HCT116 (cell line): Measurements from ENCODE around the gene RNF41.

Experiments used
- CTCF ChIP-seq, 3 experiments: fragments of 200-600 bp in 1 of 3; sonication (generic) in 1 of 3; IDR thresholded peaks in 2 of 3; conservative IDR thresholded peaks in 1 of 3; 2 replicates each; pipeline ENCODE4 v1.5.1; 2012 to 2017; ENCODE audit warnings: low read depth in 2 of 3, low read length in 2 of 3, antibody characterized with exemption in 1 of 3, borderline replicate concordance in 1 of 3, control low read depth in 1 of 3, mild to moderate bottlenecking in 1 of 3, mixed read lengths in 1 of 3, mixed run types in 1 of 3, moderate library complexity in 1 of 3; ENCODE audit not compliant: insufficient read depth in 1 of 3
- EZH2phosphoT487 ChIP-seq: fragments of 200-600 bp; IDR thresholded peaks from 2 replicates; pipeline ENCODE4 v1.6.1; 2018; ENCODE audit warnings: antibody characterized with exemption, borderline replicate concordance
- POLR2A ChIP-seq: IDR thresholded peaks from 2 replicates; pipeline ENCODE4 v1.7.0; 2011; ENCODE audit warnings: borderline replicate concordance; ENCODE audit not compliant: insufficient read depth, insufficient read length; ENCODE audit errors: extremely low read depth

GRCh38 chr12:56253091-56253490, 31.4 kb upstream of the RNF41 start:
- no peak for TF ChIP-seq CTCF (IDR thresholded peaks at IDR 0.05 in 2 of 3, conservative IDR thresholded peaks at IDR 0.05 in 1 of 3; ENCODE audit: borderline replicate concordance in 1 of 3, insufficient read depth in 1 of 3, low read depth in 2 of 3, low read length in 2 of 3)
- TF ChIP-seq POLR2A: no peak
- TF ChIP-seq EZH2phosphoT487: no peak
